Gastroesophageal sphincter (tissue), 3 donors: Measurements from ENCODE around the gene PSMF1.

Experiments
- CTCF ChIP-seq, 4 experiments: fragments of 200-600 bp in 2 of 4; fragments of 450-650 bp in 2 of 4; sonication (generic) in 1 of 4; IDR thresholded peaks; one replicate each; pipeline ENCODE4 v1.5.1; 2017 to 2019; ENCODE audit warnings: antibody characterized with exemption in 4 of 4, mild to moderate bottlenecking in 2 of 4, moderate library complexity in 2 of 4
- POLR2A ChIP-seq, 2 donors: fragments of 450-650 bp; IDR thresholded peaks; one replicate each; pipeline ENCODE4 v1.6.1; 2017; ENCODE audit warnings: antibody characterized with exemption in 2 of 2, mild to moderate bottlenecking in 2 of 2, moderate library complexity in 1 of 2

DNA sequence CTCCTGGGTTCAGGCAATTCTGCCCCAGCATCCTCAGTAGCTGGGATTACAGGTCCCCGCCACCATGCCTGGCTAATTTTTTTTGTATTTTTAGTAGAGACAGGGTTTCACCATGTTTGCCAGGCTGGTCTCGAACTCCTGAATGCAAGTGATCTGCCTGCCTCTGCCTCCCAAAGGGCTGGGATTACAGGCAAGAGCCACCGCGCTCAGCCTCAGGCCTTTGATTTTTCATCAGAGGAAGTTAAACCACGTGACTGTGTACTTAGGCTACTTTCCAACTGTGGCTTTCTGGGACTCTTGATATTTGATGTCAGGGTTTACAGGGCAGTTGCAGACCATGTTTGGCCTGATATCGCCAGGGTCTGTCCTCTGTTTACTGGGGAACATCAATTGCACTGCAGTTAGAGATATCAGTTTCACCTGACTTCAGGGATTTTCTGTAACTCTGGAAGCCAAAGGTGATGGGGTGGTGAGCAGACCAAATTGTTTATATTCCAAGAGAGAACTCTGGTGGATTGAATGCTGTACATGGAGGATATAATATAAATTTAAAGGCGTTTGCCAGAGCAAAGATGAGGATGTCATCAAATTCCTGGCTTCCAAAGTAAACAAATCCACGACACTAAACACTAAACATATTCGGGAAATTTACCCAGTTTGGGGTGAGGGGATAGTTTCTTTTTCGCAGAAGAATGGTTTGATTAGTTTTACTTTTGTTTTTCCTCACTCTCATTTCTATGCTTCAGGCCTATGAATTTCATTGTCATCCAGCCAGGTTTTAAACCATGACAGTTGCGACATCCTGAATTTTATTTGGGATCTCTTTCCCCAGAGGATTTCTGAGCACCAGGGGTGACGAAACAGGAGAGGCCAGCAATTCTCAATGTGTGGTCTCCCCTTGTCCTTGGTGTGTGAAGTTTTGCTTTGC lies 4.2 kb downstream of the PSMF1 start:
- TF ChIP-seq CTCF (IDR thresholded peaks at IDR 0.05) (no peak), POLR2A (IDR thresholded peaks at IDR 0.05) (no peak)
